ENCODE data around the gene FCRL6.

The FCRL6 gene, protein sequence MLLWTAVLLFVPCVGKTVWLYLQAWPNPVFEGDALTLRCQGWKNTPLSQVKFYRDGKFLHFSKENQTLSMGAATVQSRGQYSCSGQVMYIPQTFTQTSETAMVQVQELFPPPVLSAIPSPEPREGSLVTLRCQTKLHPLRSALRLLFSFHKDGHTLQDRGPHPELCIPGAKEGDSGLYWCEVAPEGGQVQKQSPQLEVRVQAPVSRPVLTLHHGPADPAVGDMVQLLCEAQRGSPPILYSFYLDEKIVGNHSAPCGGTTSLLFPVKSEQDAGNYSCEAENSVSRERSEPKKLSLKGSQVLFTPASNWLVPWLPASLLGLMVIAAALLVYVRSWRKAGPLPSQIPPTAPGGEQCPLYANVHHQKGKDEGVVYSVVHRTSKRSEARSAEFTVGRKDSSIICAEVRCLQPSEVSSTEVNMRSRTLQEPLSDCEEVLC

DNA sequence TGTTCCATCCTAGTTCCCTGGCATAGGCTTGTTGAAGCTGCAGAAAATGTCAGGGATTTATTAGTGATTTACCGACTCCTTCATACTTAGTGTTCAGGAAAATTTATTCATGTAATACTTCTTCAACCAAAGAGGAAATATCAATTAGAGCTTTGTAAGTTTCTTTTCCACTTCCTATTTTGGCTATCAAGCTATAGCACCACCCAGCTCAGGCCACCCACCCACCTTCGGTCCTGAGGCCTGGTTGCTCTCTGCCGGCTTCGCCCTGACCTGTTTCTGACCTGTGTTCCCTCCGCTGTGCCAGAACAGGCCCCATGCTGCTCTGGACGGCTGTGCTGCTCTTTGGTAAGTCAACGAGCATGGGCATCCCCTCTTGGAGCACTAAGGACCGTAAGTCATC is at the start of gene FCRL6:
TSS of gene FCRL6 (plus strand) at position 250 of the 400 bp plus-strand sequence. CDS start at position 315, 65 bp downstream.
- DNase-seq = no peak

DNA sequence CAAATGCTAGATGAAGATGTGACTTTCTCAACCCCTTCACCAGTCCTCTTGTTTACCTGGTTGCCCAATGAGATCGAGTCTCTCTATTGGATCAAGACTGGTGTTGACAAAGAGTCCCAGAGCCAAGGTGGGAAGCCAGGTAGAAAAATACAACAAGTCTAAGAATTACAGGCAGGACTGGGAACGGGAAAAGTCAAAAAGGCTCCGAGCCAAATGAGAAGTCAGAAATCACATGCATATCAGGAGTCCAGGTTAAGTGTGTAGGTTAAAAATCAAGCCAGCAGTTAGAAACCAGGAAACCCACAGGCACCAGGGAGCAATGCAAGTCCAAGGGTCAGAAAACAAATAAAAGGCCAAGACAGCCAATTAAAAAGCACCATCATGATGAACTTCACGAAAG is 48.8 kb upstream of the FCRL6 start:
- no peak for DNase-seq

DNA sequence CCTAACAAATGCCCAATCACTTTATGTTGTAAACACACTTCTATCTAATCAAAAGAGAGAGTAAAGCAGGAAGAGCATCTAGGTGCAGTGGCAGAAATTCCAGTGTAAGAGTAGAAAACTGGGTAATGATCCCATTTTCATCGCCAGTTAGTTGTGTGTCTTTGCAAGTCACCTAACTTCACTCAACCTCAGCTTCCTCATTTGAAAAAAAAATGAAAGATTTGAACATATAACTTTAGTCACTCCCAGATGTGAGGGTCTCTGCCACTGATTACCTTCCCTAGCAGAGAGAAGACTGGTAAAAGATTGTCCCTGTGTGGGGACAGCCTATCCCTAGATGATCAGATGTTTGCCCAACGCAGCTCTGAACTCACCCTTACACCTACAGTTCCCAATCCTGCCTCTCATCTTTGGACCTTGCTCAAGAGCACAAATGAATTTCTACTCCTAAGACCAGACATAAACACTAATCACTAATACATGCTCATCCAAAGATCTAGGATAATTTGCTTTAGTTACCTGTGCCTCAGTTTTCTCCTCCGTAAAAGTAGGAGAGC is 46.6 kb upstream of the FCRL6 start:
- DNase-seq = no peak

DNA sequence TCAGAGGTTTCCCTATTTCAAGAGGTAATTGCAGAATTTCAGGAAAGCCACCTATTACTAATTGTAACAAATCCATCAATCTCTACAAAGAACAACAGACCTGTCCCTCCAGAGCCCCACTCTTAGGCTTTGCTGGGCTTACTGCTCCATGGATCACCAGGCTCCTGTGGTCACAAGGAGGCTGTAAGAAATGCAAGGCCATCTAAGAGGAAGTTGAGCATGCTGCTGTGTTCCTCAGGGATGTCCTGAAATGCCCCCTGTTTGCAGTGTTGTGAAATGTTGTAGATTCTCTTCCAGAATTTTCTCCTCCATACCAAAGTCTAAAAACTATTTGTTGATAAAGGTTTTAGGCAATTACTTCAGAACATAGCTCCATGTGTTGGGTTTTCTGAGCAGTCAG is 45.8 kb upstream of the FCRL6 start:
- no peak for DNase-seq

DNA sequence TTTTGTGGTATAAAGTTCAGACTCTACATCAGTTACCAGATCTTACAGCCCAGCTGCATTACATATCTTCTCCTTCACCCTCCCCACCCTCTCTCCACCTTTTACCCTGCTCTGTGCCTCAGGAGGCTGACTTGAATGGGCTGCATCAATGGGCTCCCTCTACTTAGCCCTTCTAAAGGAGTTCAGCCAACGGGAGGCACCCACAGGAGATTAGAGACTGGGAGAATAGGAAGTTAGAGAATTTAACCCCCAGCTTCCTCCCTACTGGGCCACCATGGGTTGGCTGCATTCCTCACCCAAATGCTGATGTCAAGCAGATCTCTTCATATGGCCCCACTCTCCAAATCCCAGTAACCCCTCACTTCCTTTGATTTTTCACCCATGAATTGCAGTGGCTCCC is 38.5 kb upstream of the FCRL6 start:
- no peak for DNase-seq

DNA sequence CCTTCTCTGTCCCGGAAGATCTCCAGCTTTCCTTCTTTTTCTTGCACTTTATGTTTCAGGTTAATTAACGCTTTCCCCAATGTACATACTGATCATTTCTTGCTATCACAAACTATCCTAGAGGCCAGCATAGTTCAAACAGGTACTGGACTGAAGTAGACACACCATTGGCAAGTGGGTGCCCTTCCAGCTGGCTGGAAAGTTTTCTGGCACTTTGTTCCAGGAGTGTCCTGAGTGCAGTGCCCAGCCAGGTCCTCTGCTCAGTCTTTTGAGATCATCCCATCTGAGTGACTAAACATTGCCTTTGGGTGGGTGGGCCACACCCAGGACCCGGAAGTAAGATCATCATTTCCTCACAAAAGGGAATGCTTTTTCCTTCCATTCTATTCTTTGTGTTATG is 36.4 kb upstream of the FCRL6 start:
- DNase-seq = no peak

DNA sequence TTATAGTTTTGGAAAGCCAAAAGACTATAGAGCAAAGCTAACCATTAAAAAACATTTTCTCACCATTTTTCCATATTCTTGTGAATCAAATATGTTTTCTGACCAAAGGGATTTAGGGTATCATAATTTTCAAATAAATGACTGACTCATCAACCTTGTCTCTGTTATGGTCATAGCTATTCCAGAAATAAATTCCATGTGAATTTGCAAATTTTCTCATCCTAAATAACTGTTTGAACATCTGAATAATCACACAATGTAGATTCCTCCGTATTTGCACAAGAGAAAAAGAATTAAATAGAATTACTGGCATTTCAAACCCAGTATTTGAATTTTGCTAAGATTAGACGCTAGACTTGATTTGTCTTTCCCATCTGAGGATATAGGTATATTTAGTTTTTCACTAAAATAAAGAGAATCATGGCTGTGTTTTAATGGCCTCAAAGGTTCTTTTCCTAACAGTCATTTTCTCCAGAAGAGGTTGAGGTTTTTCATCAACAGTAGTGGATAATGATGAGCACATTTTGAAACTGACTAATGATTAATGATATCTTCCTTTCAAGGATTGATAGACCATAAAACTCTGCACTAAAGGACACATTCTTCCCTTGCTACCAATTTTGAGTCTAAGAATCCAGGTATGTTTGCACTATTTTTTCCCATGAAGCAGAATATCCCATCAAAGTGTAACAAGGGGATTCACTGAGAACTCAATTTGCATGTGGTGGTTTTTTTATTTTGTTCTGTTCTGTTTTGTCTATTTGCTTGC is 30.8 kb upstream of the FCRL6 start:
- DNase-seq = no peak

DNA sequence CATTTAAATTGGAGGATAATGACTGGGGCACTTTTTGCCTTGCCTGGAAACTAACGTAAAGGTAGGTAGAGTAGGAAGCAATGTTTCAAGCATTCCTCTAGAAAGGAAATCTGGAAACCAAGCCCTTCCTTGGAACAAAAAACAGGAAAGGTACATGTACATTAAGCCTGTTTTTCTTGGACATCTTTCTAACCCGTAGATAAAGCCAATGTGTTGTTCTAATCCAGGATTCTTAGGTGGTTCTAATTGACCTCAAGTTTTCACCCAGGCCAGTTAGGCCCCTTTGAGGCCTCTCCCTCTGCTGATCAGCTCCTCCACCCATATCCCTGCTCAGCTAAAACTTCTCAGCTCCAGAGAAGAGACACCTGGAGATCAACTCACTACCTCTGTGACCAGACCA is 27.7 kb upstream of the FCRL6 start:
- DNase-seq = no peak

DNA sequence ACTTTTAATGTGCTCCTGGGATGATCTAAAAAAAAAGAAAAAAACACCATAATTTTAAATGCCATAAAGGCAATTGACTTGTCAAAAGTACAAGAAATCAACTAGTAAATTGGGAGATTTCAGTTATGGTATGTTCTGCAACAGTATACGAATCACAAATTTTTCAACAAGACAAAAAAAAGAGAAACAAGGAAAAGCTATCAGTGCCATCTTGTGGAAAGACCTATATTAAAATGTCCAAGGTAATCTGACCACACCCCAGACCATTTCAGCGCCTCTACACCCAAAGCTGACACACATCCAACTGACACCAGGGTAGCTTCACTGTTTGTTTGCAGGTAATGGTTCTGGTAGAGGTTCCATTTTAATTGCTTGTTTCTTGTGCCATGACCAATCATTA is 26.4 kb upstream of the FCRL6 start:
- no peak for DNase-seq

DNA sequence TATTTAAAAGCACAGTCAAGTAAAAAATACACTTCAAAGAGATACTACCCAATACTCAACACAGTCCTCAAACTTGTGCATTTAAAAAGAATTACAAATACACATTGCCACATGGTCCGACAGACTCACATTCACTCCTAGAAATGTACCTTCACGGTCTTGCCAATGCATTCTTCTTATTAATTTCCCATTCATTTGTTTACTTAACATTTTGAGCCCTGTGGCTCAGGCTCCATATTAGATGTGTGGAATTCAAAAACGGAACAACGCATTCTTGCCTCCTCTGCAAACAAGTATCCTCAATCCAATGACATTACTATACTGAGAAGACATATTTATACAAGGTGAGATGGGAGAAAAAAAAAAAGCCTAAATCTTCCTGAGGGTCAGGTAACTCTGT is 23.9 kb upstream of the FCRL6 start:
- no peak for DNase-seq

DNA sequence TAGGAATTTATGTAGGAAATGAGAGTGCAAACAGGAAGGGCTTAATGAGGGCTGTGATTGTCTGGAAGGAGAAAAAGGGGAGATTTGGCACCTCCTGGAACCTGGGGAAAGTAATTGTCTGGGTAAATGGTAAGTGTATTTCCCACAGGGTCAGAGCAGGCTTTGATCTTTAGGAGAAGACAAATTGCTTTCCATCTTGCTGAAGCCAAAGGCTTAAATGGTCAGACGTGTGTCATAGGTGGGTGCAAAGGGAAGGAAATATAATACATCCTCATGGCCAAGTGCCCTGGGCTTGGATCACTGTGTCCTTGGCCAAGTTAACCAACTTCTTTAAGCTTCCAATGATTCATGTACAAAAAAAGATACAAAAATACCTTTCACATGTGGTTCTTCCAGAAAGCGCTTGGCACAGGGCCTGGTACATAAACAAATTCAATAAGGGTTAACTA is 22.7 kb upstream of the FCRL6 start:
- DNase-seq = no peak

DNA sequence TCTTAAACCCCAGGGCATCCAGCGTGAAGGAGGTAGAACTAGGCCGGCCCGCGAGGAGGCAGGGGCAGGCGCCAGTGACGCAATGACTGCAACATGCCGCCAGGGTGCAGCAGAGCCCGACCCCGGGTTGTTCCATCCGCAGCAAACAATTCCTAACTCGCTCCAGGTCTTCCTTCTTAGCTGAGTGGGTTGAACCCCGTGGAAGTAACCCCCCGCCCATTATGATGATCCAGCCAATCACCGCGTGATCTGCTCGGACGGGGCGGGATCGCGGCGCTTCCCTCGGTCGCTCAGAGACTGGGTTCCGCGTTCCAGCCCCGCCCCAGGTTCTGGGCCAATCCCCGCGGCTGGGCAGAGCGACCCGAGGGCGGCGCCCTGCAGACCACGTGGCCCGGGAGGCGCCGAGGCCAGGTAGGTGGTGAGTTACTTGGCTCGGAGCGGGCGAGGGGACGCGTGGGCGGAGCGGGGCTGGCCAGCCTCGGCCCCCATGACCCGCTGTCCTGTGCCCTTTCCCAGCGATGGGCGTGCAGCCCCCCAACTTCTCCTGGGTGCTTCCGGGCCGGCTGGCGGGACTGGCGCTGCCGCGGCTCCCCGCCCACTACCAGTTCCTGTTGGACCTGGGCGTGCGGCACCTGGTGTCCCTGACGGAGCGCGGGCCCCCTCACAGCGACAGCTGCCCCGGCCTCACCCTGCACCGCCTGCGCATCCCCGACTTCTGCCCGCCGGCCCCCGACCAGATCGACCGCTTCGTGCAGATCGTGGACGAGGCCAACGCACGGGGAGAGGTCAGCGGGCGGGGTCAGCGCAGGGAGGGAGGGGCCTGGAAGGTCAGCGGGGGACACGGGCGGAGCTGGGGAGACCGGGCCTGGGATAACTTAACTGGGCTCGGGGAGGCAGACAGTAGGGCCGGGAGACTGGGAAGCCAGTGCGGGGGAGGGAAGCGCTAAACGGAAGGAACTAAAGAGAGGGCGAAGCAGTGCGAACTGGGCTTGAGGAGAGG is 21.3 kb upstream of the FCRL6 start, which contains the start of gene DUSP23:
TSS of gene DUSP23 (plus strand) at position 380 of the 1,000 bp plus-strand sequence. CDS start at position 519, 139 bp downstream.
- DNase-seq = peak; percentile 97

DNA sequence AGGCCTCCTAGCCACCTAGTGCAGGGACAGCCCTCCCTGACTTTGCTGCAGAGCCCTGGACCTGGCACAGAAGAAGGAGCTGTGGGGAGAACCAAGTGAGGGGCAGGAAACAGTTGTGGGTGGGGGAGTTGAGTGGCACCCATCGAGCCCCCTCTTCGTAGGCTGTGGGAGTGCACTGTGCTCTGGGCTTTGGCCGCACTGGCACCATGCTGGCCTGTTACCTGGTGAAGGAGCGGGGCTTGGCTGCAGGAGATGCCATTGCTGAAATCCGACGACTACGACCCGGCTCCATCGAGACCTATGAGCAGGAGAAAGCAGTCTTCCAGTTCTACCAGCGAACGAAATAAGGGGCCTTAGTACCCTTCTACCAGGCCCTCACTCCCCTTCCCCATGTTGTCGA is 20.2 kb upstream of the FCRL6 start:
- no peak for DNase-seq

DNA sequence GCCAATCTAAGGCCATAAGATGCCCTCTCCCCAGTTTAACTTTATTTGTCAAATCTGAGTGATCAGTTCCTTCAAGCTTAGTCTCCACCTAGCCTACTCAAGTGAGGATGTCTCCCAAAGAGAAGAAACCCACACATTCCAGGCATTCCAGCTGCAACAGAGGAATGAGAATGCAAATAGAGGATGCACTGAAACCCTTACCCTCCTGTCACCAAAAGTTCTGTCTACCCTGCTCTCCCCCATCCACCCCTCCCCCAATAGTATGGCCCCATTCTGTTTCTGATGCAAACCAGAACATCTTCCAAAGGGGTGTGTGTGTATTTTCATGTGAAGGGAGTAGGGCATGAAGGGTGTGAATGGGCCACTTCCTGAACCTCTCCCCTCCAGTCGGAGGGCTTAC is 18.4 kb upstream of the FCRL6 start:
- no peak for DNase-seq

DNA sequence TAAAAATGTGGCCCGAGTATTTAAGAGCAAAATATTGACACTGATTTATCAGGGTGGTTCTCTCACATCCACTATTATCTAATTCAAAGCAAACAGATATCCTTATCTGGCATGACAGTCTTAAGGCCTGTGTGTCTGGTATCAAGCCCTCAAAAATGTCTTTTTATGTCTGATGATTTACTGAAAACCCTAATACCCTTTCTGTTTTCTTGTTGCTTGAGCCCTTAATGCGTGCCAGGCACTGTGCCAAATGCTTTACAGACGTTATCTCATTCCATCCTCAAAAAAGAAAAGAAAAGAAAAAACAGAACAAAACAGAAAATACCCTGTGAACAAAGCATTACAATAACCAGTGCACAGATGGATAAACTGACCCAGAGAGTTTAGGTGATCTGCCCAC is 15.7 kb upstream of the FCRL6 start:
- no peak for DNase-seq

DNA sequence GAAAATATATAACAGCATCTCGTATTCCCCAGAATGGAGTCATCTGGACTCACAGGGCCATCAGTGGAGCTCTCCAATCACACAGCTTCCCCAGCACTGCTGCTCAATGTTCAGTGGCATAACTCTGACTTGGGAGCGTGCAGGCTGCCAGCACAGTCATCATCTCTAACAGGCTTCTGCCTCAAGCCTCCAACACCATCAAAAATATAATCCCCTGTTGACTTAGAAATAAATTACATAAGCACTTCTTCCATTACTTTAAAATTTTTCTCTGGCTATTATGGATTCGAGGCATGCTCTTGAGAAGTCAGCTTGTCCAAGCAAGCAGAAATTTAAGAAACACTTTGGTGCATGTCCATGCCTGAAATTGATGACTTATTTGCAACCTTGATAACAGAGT is 15.2 kb upstream of the FCRL6 start:
- no peak for DNase-seq

DNA sequence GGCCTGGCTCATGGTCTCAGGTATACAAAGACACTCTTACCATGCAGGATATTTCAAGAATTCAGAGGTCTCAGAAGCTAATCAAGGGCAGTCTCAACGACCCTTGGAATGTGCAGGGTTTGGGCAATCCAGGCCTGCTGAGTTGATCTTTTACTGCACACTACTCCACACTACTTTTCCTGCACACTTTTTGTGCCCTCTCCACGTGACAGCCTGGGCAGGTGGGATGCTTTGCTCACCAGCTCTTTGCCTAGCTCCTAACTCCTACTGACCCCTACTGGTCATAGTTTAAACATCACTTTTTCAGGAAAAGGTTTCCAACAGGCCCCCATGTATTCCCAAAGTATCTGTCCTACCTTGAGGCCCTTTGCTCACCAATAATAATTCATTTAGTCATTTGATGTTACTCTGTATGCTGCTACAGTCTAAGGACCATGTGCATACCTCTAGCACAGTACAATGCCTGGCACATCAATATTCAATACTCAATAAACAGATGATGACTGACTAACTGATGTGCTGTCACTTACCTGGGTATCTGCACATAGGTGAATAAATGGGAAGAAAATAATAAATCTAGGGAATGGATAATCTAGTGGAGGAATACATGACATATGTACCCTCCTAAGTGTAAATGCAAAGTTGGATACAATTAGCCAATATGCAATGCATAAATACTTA is 11.8 kb upstream of the FCRL6 start:
- peak; percentile 12 for DNase-seq

DNA sequence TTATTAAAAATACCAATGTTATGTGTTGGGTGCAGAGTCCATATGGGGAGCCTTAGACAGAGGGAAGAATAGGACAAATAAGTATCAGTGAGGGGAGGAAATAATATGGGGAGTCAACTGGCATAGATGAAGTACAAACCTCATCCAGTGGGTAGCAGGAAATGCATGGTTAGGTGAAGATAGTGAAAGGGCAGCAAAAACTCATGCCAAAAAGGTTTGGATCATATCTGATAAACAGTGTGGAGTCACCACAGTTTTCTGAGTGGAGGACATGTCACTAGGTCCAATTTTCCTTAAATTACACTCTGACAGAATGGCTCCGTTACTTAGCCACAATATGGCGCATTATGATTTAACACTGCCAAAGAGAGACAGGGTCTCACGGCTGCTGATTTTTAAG is 11.1 kb upstream of the FCRL6 start:
- DNase-seq = no peak

DNA sequence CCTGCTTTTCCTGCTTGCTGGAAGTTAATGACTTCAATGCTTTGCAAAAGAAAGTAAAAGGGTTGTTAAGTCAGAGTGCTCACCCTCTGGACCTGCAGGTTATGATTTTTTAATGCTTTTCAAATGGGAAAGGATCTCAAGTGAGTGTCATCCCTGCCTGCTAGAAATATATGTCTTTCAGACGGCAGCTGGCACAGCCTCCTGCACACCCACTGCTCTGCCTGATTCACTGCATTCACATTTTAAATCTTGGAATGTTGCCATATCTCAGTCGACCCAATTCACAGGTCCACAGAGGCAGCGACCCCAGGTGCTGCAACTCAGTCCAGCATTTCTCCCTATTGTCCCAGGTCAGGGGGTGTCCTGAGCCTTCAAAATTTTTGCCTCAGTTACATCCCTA is 10.7 kb upstream of the FCRL6 start:
- DNase-seq = no peak

DNA sequence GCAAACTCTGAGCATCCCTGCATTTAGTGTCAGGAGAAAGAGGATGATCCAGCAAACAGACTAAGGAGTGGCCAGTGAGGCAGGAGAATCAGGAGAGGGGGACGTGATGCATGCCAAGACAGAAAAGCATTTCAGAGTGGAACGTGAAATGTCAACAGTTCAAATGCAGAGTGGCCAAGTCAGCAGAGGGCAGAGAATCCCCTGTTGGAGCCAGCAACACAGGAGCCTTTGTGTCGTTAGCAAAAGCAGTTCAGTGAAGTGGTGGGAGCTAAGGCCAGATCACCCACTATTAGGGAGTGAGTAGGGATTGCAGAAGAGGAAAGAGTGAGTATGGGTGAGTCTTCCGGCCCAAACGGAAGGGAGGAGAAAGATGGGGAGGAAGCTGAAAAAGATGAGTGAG is 6.6 kb upstream of the FCRL6 start:
- no peak for DNase-seq

DNA sequence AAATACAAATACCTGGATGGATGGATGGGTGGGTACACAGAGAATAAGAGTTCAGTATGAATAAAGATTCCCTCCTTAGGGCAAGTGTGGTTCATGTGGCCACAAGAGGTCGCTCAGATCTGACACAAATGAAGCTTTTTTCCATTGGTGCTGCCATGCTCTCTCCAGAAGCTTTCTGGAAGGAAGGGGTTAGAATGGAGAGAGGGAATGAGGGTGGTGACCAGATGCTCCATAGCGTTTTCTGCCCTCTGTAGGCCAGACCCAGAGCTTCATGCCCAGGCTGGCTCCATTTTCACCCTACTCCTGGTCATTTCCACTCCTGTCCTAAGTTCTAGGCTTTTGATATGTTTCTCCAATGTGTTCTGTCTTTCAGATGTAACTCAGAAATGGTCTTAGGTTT is 3.3 kb upstream of the FCRL6 start:
- DNase-seq = peak; percentile 93

DNA sequence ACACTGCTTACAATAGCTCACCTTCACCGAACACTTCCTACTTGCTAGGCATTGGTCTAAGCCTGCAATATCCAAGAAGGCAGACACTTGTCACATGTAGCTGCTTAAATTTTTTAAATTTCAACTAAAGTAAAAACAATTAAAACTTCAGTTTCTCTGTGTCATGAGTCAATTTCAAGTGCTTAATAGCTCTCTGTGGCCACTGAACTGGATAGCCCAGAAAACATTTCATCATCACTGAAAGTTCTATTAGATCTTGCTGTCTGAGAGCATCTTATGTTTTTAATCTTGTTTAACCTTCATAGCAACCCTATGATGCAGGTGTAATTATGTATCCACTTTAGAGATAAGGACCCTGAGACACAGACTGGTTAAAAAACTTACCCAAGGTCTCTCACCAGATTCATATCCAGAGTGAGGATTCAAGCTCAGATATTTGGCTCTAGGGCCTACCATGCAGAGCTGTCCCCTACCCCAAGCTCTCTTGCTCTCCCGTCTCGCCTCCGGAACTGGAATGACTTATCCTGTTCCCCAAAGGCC is 2.6 kb upstream of the FCRL6 start:
- no peak for DNase-seq
